Mononuclear cell (primary cell): ENCODE results near the gene RHOF. TPM values are rescaled to one million over a fixed set of nuclear protein-coding genes. Genes with fewer than 3 reads are reported as not detected.
A peak's percentile ranks its signal among the peaks of the same experiment; 100 is the strongest.

ENCODE experiments used
- H3K27me3 ChIP-seq: 2 replicates; pipeline ENCODE4 v1.6.0; 2011; ENCODE audit warnings: low read length, control low read depth; ENCODE audit not compliant: insufficient read depth
- H3K4me1 ChIP-seq: 2 replicates; pipeline ENCODE4 v1.5.1; 2011; ENCODE audit warnings: mild to moderate bottlenecking, low read length, control low read depth; ENCODE audit not compliant: insufficient read depth
- H3K4me3 ChIP-seq: 2 replicates; pipeline ENCODE4 v1.5.1; 2011; ENCODE audit warnings: mild to moderate bottlenecking, low read length, moderate library complexity
- H3K9me3 ChIP-seq: 2 replicates; pipeline ENCODE4 v1.5.1; 2011; ENCODE audit warnings: low read depth, mild to moderate bottlenecking, control low read depth, low read length
- total RNA-seq: library from RNA; depleted of rRNA; stranded (reverse); fragments of >200 nt; gene quantifications from one replicate; pipeline ENCODE4 v1.2.3, GENCODE V29; 2012

Gene RHOF
- total RNA-seq, 1 donor: 110 TPM

GRCh38 chr12:121802843-121803698, 9.6 kb upstream of the RHOF start:
- no peaks in the 10 kb centered on the region for H3K27me3 ChIP-seq
- H3K4me1 ChIP-seq: peaks cover 43% of the 10 kb centered on the region
- H3K4me3 ChIP-seq: peak overlapping the region; percentile 98
- H3K9me3 ChIP-seq: no peaks in the 10 kb centered on the region

- Histone ChIP-seq H3K4me1 (peaks cover 43% of the 10 kb centered on the region), H3K27me3 (no peaks in the 10 kb centered on the region), H3K9me3 (no peaks in the 10 kb centered on the region), H3K4me3 (peak overlapping the region; percentile 98)
These were observed 9.0 kb upstream of the RHOF start for GRCh38 chr12:121802485-121802842.

GRCh38 chr12:121801595-121802484, 8.4 kb upstream of the RHOF start:
- Histone ChIP-seq H3K9me3 (no peaks in the 10 kb centered on the region), H3K4me1 (peaks cover 43% of the 10 kb centered on the region), H3K27me3 (no peaks in the 10 kb centered on the region), H3K4me3 (peak overlapping the region; percentile 98)

GRCh38 chr12:121800694-121801594, 7.5 kb upstream of the RHOF start:
- Histone ChIP-seq H3K9me3 (no peaks in the 10 kb centered on the region), H3K4me1 (peaks cover 40% of the 10 kb centered on the region), H3K27me3 (no peaks in the 10 kb centered on the region), H3K4me3 (peak overlapping the region; percentile 98)

GRCh38 chr12:121799842-121800693, 6.6 kb upstream of the RHOF start:
- Histone ChIP-seq H3K4me1 (peaks cover 38% of the 10 kb centered on the region), H3K9me3 (no peaks in the 10 kb centered on the region), H3K4me3 (peak overlapping the region; percentile 98), H3K27me3 (no peaks in the 10 kb centered on the region)

- Histone ChIP-seq H3K4me3 (peak overlapping the region; percentile 98), H3K27me3 (no peaks in the 10 kb centered on the region), H3K4me1 (peaks cover 45% of the 10 kb centered on the region), H3K9me3 (no peaks in the 10 kb centered on the region)
These were observed 5.8 kb upstream of the RHOF start for GRCh38 chr12:121799156-121799841.

GRCh38 chr12:121798787-121799155, 5.3 kb upstream of the RHOF start:
- Histone ChIP-seq H3K9me3 (no peaks in the 10 kb centered on the region), H3K4me3 (no peak overlapping the region), H3K27me3 (no peaks in the 10 kb centered on the region), H3K4me1 (peaks cover 50% of the 10 kb centered on the region)

GRCh38 chr12:121797937-121798786, 4.7 kb upstream of the RHOF start:
- no peak overlapping the region for H3K4me3 ChIP-seq
- peaks cover 54% of the 10 kb centered on the region for H3K4me1 ChIP-seq
- H3K27me3 ChIP-seq: no peaks in the 10 kb centered on the region
- no peaks in the 10 kb centered on the region for H3K9me3 ChIP-seq

- no peaks in the 10 kb centered on the region for H3K27me3 ChIP-seq
- H3K4me3 ChIP-seq: no peak overlapping the region
- H3K9me3 ChIP-seq: no peaks in the 10 kb centered on the region
- H3K4me1 ChIP-seq: peaks cover 64% of the 10 kb centered on the region
These were observed 3.6 kb upstream of the RHOF start for GRCh38 chr12:121796855-121797751.

- H3K4me3 ChIP-seq: no peak overlapping the region
These were observed 1.8 kb upstream of the RHOF start for GRCh38 chr12:121795034-121795968.

GRCh38 chr12:121794534-121795033, 1.1 kb upstream of the RHOF start:
- H3K9me3 ChIP-seq: no peaks in the 10 kb centered on the region
- H3K27me3 ChIP-seq: no peaks in the 10 kb centered on the region
- H3K4me3 ChIP-seq: no peak overlapping the region
- H3K4me1 ChIP-seq: peaks cover 90% of the 10 kb centered on the region

More at GRCh38 chr12:121795034-121795968, 1.8 kb upstream of the RHOF start:
- H3K9me3 ChIP-seq: no peaks in the 10 kb centered on the region
- H3K4me1 ChIP-seq: peaks cover 82% of the 10 kb centered on the region
- no peaks in the 10 kb centered on the region for H3K27me3 ChIP-seq
